GM20000 (cell line): Measurements from ENCODE around the gene ETFA.

Source experiments
- DNase-seq: peaks from one replicate; pipeline ENCODE4 v3.0.0; 2012; ENCODE audit warnings: low spot score
- TF ChIP-seq, protein P1 (sequence below): IDR thresholded peaks from 2 replicates; pipeline ENCODE4 v1.5.1; 2012; ENCODE audit warnings: mild to moderate bottlenecking, control low read depth; ENCODE audit errors: extremely low read depth, missing control alignments

Gene ETFA

GRCh38 chr15:76343313-76343996 lies 32.2 kb upstream of the ETFA start:
- TF ChIP-seq, protein P1, sequence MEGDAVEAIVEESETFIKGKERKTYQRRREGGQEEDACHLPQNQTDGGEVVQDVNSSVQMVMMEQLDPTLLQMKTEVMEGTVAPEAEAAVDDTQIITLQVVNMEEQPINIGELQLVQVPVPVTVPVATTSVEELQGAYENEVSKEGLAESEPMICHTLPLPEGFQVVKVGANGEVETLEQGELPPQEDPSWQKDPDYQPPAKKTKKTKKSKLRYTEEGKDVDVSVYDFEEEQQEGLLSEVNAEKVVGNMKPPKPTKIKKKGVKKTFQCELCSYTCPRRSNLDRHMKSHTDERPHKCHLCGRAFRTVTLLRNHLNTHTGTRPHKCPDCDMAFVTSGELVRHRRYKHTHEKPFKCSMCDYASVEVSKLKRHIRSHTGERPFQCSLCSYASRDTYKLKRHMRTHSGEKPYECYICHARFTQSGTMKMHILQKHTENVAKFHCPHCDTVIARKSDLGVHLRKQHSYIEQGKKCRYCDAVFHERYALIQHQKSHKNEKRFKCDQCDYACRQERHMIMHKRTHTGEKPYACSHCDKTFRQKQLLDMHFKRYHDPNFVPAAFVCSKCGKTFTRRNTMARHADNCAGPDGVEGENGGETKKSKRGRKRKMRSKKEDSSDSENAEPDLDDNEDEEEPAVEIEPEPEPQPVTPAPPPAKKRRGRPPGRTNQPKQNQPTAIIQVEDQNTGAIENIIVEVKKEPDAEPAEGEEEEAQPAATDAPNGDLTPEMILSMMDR = no peak
- peak; percentile 32 for DNase-seq

- TF ChIP-seq, protein P1 = no peak
- DNase-seq = peak; percentile 47
Observed at GRCh38 chr15:76342382-76343201, 31.3 kb upstream of the ETFA start.

GRCh38 chr15:76342058-76342381 lies 30.8 kb upstream of the ETFA start:
- TF ChIP-seq, protein P1 = no peak
- DNase-seq = no peak

DNA sequence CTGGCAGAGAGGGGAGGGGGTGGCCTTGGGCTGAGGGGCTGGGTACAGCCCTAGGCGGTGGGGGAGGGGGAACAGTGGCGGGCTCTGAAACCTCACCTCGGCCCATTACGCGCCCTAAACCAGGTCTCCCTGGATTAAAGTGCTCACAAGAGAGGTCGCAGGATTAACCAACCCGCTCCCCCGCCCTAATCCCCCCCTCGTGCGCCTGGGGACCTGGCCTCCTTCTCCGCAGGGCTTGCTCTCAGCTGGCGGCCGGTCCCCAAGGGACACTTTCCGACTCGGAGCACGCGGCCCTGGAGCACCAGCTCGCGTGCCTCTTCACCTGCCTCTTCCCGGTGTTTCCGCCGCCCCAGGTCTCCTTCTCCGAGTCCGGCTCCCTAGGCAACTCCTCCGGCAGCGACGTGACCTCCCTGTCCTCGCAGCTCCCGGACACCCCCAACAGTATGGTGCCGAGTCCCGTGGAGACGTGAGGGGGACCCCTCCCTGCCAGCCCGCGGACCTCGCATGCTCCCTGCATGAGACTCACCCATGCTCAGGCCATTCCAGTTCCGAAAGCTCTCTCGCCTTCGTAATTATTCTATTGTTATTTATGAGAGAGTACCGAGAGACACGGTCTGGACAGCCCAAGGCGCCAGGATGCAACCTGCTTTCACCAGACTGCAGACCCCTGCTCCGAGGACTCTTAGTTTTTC lies 30.2 kb upstream of the ETFA start:
- TF ChIP-seq, protein P1 = no peak
- peak; percentile 42 for DNase-seq

GRCh38 chr15:76340803-76341365 lies 29.6 kb upstream of the ETFA start:
- TF ChIP-seq, protein P1 = no peak
- DNase-seq = peak; percentile 79

GRCh38 chr15:76340198-76340802 lies 29.0 kb upstream of the ETFA start:
- peak; percentile 65 for DNase-seq
- TF ChIP-seq, protein P1 = no peak
